HG02763 (cell line): Measurements from ENCODE around the gene CAVIN3.

ENCODE experiments used
- ATAC-seq: cut with Tn5 transposase; IDR thresholded peaks from one replicate; pipeline ENCODE4 v1.9.1; 2021; ENCODE audit warnings: mild to moderate bottlenecking, moderate library complexity; ENCODE audit not compliant: unreplicated experiment

The CAVIN3 gene

GRCh38 chr11:6273188-6273587, 47.1 kb downstream of the CAVIN3 start:
- ATAC-seq = no peak

GRCh38 chr11:6271598-6271997, 48.7 kb downstream of the CAVIN3 start:
- no peak for ATAC-seq

GRCh38 chr11:6270584-6271246, 49.6 kb downstream of the CAVIN3 start:
- no peak for ATAC-seq

- no peak for ATAC-seq
Observed at GRCh38 chr11:6269994-6270393, 50.3 kb downstream of the CAVIN3 start.
